OCI-LY7 (cell line): Measurements from ENCODE around the gene THBD. TPM values are rescaled to one million over a fixed set of nuclear protein-coding genes. Genes with fewer than 3 reads are reported as not detected.

Experiments
- BruUV-seq: library from RNA; stranded (reverse); fragments of 400-500 nt; replicated peaks from 2 replicates; lab custom pipeline; 2021; lab: Mats Ljungman, UMichigan
- CTCF ChIA-PET: fragments of 300-600 bp; sonication (Branson Sonifier 250); formaldehyde crosslinking; loops from one replicate; lab custom pipeline; 2022; ENCODE audit warnings: antibody characterized with exemption; ENCODE audit not compliant: unreplicated experiment; lab: Charles Lee
- POLR2A ChIA-PET: fragments of 300-600 bp; sonication (Branson Sonifier 250); formaldehyde crosslinking; loops from one replicate; lab custom pipeline; 2022; ENCODE audit warnings: antibody characterized with exemption; lab: Charles Lee
- DNase-seq: peaks from one replicate; pipeline ENCODE4 v3.0.0-alpha.2; 2015; ENCODE audit warnings: low spot score
- H2AFZ ChIP-seq: fragments of 200-600 bp; sonication (generic), shearing (Covaris generic); 2 replicates; pipeline ENCODE4 v1.6.1; 2014; ENCODE audit warnings: mild to moderate bottlenecking, antibody characterized with exemption, low read length, moderate library complexity
- H3K27ac ChIP-seq: fragments of 200-600 bp; sonication (generic); 2 replicates; pipeline ENCODE4 v1.5.1; 2014; ENCODE audit warnings: mixed run types, low read depth, mild to moderate bottlenecking, moderate library complexity, low read length, inconsistent platforms; ENCODE audit not compliant: poor library complexity, severe bottlenecking
- H3K36me3 ChIP-seq: fragments of 200-600 bp; sonication (generic); 2 replicates; pipeline ENCODE4 v1.6.1; 2014; ENCODE audit warnings: mild to moderate bottlenecking, antibody characterized with exemption, low read length, moderate library complexity, mixed read lengths; ENCODE audit not compliant: insufficient read depth
- H3K4me1 ChIP-seq: fragments of 200-600 bp; sonication (generic); 2 replicates; pipeline ENCODE4 v1.5.1; 2014; ENCODE audit warnings: mild to moderate bottlenecking, low read length; ENCODE audit not compliant: insufficient read depth, poor library complexity, severe bottlenecking
- H3K4me2 ChIP-seq: fragments of 200-600 bp; sonication (generic); 2 replicates; pipeline ENCODE4 v1.6.1; 2014; ENCODE audit warnings: mild to moderate bottlenecking, low read length
- H3K4me3 ChIP-seq: fragments of 200-600 bp; sonication (generic); 2 replicates; pipeline ENCODE4 v1.5.1; 2014; ENCODE audit warnings: mild to moderate bottlenecking, low read depth, low read length; ENCODE audit not compliant: poor library complexity, severe bottlenecking
- H3K79me2 ChIP-seq: fragments of 200-600 bp; sonication (generic); 2 replicates; pipeline ENCODE4 v1.6.1; 2016; ENCODE audit warnings: low read depth, mild to moderate bottlenecking, low read length, moderate library complexity, mixed read lengths; ENCODE audit not compliant: insufficient read depth
- H3K9me2 ChIP-seq: fragments of 200-600 bp; sonication (generic); 2 replicates; pipeline ENCODE4 v1.6.1; 2016; ENCODE audit warnings: mild to moderate bottlenecking, low read length, mixed read lengths; ENCODE audit not compliant: insufficient read depth
- H3K9me3 ChIP-seq: fragments of 200-600 bp; sonication (generic); 2 replicates; pipeline ENCODE4 v1.6.1; 2014; ENCODE audit warnings: mild to moderate bottlenecking, mixed run types, low read length, mixed read lengths
- H4K20me1 ChIP-seq: fragments of 200-600 bp; sonication (generic); 2 replicates; pipeline ENCODE4 v1.6.1; 2014; ENCODE audit warnings: mild to moderate bottlenecking, antibody characterized with exemption, low read length, moderate library complexity, mixed read lengths; ENCODE audit not compliant: insufficient read depth
- EZH2phosphoT487 ChIP-seq: fragments of 200-600 bp; sonication (generic); IDR thresholded peaks from 2 replicates; pipeline ENCODE4 v1.6.1; 2018; ENCODE audit warnings: low read depth, borderline replicate concordance, mild to moderate bottlenecking, mixed run types, antibody characterized with exemption, low read length, moderate library complexity, mixed read lengths
- intact Hi-C: fragments of 100-400 bp; cut with micrococcal nuclease; formaldehyde crosslinking; loops from one replicate; pipeline ENCODE4 v1.10.0; 2022; ENCODE audit not compliant: unreplicated experiment
- total RNA-seq, 2 experiments: library from RNA; depleted of rRNA in 1 of 2; stranded (reverse); fragments of >200 nt in 1 of 2; shearing (Covaris generic) in 1 of 2; gene quantifications; 2 replicates each; pipeline ENCODE4 v1.2.3, GENCODE V29; 2014 to 2022
- TF ChIP-seq, protein P1 (sequence below): fragments of 200-600 bp; sonication (generic); conservative IDR thresholded peaks from 2 replicates; pipeline ENCODE4 v1.5.1; 2014; ENCODE audit warnings: mild to moderate bottlenecking, antibody characterized with exemption, low read length, moderate library complexity, mixed read lengths

Gene THBD
- total RNA-seq, 2 experiments from 2014 or later, result not detected

DNA sequence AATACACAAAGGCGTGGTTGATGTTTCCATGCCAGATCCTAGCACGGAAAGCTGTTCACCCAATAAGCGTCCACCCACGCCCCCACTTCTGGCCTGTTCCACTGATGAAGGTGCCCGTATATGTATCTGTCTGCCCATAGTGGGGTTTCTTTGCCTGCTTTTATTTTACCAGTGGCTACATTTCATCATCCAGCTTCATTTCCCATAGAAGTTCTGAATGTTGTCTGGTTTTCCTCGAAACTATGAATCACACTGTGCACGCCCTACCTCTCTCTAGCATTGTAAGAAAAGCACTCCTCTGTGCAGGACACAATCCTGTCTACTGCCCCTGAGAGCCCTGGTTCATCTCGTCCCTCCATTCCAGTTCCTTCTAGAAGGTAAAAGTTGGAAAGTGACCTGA, 45.5 kb upstream of the THBD start:
- BruUV-seq, result no TSS peak
- no peak for DNase-seq
- POLR2A ChIA-PET, result no interaction called here
- intact Hi-C loops, result no loop called here
- Histone ChIP-seq H4K20me1 (no peaks in the 10 kb centered on the region), H3K4me2 (no peak overlapping the region), H3K36me3 (no peaks in the 10 kb centered on the region), H3K27ac (no peak overlapping the region), H2AFZ (no peak overlapping the region), H3K4me1 (no peaks in the 10 kb centered on the region), H3K4me3 (no peak overlapping the region), H3K9me3 (no peaks in the 10 kb centered on the region), H3K79me2 (no peaks in the 10 kb centered on the region), H3K9me2 (no peaks in the 10 kb centered on the region)
- TF ChIP-seq EZH2phosphoT487, result no peak
- TF ChIP-seq, protein P1, sequence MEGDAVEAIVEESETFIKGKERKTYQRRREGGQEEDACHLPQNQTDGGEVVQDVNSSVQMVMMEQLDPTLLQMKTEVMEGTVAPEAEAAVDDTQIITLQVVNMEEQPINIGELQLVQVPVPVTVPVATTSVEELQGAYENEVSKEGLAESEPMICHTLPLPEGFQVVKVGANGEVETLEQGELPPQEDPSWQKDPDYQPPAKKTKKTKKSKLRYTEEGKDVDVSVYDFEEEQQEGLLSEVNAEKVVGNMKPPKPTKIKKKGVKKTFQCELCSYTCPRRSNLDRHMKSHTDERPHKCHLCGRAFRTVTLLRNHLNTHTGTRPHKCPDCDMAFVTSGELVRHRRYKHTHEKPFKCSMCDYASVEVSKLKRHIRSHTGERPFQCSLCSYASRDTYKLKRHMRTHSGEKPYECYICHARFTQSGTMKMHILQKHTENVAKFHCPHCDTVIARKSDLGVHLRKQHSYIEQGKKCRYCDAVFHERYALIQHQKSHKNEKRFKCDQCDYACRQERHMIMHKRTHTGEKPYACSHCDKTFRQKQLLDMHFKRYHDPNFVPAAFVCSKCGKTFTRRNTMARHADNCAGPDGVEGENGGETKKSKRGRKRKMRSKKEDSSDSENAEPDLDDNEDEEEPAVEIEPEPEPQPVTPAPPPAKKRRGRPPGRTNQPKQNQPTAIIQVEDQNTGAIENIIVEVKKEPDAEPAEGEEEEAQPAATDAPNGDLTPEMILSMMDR, result no peak
- CTCF ChIA-PET, result no interaction called here

DNA sequence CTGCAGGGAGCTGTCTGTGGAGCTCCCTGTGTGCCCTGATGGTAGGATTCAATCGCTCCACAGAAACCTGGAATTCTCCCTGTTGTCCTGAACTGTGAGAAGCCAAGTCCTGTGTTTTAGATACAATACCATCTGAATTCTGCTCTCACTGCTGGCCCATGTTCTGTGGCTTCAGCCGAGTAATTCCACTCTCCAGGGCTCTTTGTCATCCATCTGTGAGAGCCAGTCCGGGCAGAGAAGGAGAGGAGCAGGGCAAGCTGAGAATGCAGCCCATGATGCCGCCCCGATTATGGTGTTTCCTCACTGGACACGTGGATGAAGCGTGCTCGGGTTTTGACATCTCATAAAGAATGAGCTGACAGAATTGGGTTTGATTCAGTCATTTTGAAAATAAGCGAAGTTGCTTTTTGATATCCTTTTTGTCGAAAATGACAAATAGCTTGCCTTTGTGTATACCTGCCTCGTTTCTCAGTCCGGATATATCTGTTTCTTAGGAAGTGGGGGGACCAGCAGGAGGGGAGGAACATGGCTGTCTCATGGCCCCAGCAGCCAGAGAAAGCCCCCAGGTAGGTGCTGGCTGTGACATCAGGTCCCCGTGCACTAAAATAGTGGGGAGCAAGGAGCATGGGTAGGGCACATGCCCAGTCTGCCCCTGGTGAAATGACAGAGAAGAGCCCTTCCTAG, 44.9 kb upstream of the THBD start:
- no peaks in the 10 kb centered on the region for H3K79me2 ChIP-seq
- POLR2A ChIA-PET, result no interaction called here
- no peaks in the 10 kb centered on the region for H3K4me1 ChIP-seq
- H3K9me2 ChIP-seq, result no peaks in the 10 kb centered on the region
- TF ChIP-seq, protein P1, result no peak
- TF ChIP-seq EZH2phosphoT487, result no peak
- H3K4me2 ChIP-seq, result no peak overlapping the region
- no peaks in the 10 kb centered on the region for H4K20me1 ChIP-seq
- no peak overlapping the region for H3K4me3 ChIP-seq
- no TSS peak for BruUV-seq
- no peaks in the 10 kb centered on the region for H3K9me3 ChIP-seq
- H3K27ac ChIP-seq, result no peak overlapping the region
- DNase-seq, result no peak
- H2AFZ ChIP-seq, result no peak overlapping the region
- H3K36me3 ChIP-seq, result no peaks in the 10 kb centered on the region
- intact Hi-C loops, result no loop called here
- CTCF ChIA-PET, result no interaction called here

DNA sequence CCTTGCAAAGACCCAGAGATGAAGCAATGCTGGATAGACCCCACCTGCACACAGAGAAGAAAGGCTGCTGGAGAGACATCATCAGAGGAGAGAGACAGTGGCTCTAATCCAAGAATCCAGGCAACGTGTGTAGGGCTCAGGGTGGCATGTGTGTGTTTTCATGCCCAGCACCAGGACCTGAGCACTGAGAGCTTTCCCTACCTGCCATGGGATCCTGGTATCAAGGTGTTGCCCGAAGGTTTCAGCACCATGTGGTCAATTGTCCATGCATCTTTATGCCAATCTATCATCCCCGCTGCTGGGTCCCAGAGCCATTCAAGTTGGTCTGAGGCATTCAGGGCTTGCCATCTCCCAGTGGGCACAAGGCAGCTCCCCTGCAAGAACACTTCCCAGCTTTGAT, 44.1 kb upstream of the THBD start:
- no peak overlapping the region for H3K4me3 ChIP-seq
- H2AFZ ChIP-seq, result no peak overlapping the region
- no peaks in the 10 kb centered on the region for H3K36me3 ChIP-seq
- CTCF ChIA-PET, result no interaction called here
- no peak overlapping the region for H3K4me2 ChIP-seq
- intact Hi-C loops, result no loop called here
- H4K20me1 ChIP-seq, result no peaks in the 10 kb centered on the region
- H3K79me2 ChIP-seq, result no peaks in the 10 kb centered on the region
- DNase-seq, result no peak
- H3K9me2 ChIP-seq, result no peaks in the 10 kb centered on the region
- no peaks in the 10 kb centered on the region for H3K4me1 ChIP-seq
- BruUV-seq, result no TSS peak
- TF ChIP-seq EZH2phosphoT487, result no peak
- TF ChIP-seq, protein P1, result no peak
- H3K27ac ChIP-seq, result no peak overlapping the region
- no peaks in the 10 kb centered on the region for H3K9me3 ChIP-seq
- POLR2A ChIA-PET, result no interaction called here
